PFSK-1 (cell line): ENCODE data around the gene NOTCH4.

Experiments
- POLR2AphosphoS5 ChIP-seq: IDR thresholded peaks from 2 replicates; pipeline ENCODE4 v1.6.1; 2012; ENCODE audit warnings: low read depth, mild to moderate bottlenecking, control low read depth, low read length, moderate library complexity
- REST ChIP-seq, 2 experiments: IDR thresholded peaks; 2 replicates each; pipeline versions ENCODE4 v1.6.1 to v1.8.0; 2011 to 2012; ENCODE audit warnings: low read depth in 2 of 2, low read length in 2 of 2, control low read depth in 1 of 2, inconsistent platforms in 1 of 2, mild to moderate bottlenecking in 1 of 2, moderate library complexity in 1 of 2; ENCODE audit not compliant: insufficient read depth in 1 of 2
- SIN3A ChIP-seq: IDR thresholded peaks from 2 replicates; pipeline ENCODE4 v1.6.1; 2012; ENCODE audit warnings: mild to moderate bottlenecking, low read length, moderate library complexity, borderline replicate concordance; ENCODE audit not compliant: insufficient read depth
- TAF1 ChIP-seq: IDR thresholded peaks from 2 replicates; pipeline ENCODE4 v1.6.1; 2012; ENCODE audit warnings: low read length, control low read depth, borderline replicate concordance; ENCODE audit not compliant: insufficient read depth

GRCh38 chr6:32183483-32184083 is 40.3 kb downstream of the NOTCH4 start:
- TF ChIP-seq TAF1 = no peak
- TF ChIP-seq POLR2AphosphoS5 = no peak
- TF ChIP-seq SIN3A = no peak
- TF ChIP-seq REST (IDR thresholded peaks at IDR 0.05; ENCODE audit: insufficient read depth in 1 of 2, low read depth in 2 of 2, low read length in 2 of 2) = no peak
